ENCODE data around the gene ACSS1.

ACSS1 gene

DNA sequence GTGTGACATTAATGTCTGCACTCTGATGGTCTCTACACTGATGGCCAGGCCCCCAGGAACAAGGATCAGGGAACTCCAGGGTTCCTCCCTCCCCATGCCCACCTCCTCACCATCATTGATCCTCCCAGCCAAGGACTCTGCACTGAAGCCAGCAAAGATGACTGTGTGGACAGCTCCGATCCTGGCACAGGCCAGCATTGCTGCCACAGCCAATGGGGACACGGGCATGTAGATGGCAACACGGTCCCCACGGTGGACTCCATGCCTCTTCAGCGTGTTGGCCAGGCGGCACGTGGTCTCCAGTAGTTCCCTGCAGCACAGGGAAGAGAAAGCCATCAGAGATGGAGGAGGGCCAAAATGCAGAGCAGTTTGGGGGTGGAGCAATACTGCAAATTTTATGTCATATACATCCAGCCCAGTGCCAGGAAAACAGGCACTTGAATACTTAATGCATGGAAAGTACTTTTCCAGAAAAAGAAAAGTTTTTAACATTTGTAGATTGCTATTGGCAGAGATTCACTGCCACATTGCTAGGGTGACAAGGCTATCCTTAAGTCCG lies 27.2 kb downstream of the ACSS1 start:
- no peak for DNase-seq (ENCODE audit: low read depth in 2 of 2)

DNA sequence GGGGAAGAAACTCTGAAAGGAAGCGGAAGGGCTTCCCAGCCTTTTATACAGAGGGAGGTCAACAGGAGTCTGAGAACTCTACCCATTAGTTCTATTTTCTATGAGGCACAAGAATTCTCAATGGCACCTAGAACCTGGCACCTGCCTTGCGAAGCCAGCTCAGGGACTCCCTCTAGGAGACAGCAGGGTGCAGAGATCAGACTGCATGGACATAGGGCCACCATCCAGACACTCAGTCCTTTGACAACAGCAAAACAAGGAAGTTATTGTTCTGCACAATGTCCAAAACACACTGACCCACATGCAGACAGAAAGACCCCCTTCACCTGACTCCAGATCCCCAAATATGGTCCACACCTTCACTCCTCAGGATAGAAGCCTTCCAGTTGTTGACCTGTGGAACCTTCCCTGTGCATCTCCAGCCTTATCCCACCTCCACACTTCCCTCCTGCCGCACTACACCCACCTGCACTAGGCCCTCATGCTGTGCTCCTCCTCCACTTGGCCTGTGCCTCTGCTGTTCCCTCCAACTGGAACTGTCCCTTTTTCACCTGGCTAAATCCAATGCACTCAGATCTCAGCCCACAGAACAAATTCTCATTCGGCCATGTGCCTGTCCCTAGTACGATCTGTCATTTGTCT lies 27.8 kb downstream of the ACSS1 start:
- no peak for DNase-seq (ENCODE audit: low read depth in 2 of 2)

DNA sequence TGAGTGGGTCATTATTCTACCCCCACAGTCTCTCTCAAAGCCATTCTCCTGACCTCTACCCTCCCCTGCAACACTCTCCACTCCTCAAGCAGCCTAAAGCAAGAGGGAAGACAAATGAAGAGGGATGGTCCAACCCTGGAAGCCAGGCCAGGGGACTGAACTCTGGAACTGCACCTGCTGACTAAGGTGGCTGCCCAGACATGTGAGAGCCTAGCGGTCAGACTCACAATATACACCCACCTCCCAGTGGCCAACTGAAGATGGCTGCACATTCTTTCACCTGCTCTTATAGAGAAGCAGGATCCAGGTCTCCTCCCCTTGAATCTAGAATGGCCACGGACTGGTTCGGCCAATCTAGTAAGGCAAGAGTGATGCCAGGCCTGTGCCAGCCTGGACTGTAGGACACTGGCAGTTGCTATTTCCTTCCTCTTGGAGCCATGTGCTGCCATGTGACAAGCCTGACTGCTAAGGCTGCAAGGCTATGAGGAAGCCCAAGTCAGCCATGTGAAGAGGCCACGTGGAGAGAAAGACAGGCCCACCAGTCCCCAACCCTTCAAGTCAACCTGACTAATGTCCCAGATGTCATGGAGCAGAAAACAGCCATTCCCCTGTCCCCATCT lies 31.8 kb downstream of the ACSS1 start:
- no peak for DNase-seq (ENCODE audit: low read depth in 2 of 2)

DNA sequence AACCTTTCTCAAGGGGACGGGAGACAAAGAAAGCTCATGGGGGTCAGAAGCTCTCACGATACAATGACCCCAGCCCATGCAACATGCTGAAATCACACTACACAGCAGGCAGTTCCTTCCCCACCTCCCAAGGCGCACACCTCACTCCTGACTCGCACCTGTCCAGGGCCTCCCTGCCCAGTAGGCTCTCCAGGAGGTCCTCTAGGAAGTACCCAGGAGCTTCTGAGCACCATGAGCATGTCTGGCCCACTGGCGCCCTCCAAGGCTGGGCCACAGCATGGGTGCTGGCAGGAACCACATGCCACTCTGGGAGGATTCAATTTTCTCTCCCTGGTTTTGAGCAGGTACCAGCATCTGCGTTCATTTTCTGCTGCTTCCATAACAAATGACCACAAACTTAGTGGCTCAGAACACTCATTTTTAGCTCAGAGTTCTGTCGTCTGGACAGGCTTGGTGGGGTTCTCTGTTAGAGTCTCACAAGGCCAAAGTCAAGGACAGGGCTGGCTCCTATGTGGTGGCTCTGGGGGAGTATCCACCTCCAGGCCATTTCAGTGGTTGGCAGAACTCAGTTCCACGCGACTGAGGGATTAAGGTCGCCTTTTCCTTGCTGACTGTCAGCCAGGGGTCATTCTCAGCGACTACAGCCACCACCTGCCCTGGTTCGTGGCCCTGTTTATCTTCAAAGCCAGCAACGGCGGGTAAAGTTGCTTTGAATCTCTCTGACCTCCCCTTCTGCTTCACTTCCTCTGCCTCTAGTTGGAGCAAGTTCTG lies 32.7 kb downstream of the ACSS1 start:
- DNase-seq (ENCODE audit: low read depth in 2 of 2): no peak

DNA sequence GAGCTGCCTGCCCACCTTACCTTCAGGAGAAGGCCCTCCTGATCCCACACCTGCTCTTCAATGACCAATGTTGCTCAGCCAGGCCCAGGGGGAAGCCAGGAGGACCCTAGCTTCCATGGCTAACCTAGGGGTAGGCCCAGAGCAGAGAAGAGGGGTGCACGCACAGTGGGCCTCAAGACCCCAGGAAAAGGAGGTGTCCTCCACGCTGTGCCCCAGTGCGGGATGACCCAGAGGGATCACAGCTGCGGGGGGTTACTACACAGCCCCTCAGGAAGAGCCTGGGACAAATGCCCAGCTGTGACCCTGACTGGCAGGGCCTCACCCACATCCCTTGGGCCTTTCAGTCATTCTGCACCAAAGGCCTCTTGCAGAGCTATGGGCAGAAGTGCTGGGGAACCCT lies 33.8 kb downstream of the ACSS1 start:
- DNase-seq (ENCODE audit: low read depth in 2 of 2): no peak

DNA sequence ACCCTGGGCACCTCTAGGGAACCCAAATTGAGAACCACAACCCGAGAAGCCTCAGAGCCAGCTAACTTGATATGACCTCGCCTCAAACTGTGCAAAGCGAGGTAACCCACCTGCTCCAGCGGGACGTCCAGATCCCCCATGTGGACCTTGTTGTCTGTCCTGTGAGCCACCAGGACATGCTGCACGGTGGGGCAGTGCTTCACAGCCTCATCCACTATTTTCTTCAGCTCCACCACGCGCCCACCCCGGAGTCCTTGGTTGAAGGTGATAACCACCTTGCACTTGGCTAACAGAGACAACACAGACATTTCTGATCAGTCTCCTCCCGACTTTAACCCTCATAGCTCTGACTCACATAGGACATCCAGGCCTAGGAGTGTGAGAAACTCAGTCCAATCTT lies 34.6 kb downstream of the ACSS1 start:
- DNase-seq (ENCODE audit: low read depth in 2 of 2): no peak

DNA sequence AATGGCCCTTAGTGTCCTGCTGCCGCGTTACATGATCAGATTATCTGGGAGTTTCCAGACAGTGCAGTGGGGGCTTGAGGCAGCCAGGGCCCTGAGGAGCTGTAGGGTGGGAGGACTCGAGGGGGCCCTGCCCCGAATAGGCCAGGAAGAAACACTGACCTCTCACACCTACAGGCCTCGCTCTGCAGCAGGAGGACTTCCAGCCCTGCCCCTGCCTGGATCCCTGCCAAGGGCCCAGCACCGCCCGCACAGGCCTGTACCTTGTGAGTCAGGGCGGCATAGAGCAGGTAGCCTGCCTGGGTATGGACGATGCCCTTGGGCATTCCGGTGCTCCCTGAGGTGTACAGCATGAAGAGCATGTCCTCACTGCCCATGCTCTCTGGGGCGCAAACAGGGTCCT lies 35.3 kb downstream of the ACSS1 start:
- DNase-seq (ENCODE audit: low read depth in 2 of 2): no peak

DNA sequence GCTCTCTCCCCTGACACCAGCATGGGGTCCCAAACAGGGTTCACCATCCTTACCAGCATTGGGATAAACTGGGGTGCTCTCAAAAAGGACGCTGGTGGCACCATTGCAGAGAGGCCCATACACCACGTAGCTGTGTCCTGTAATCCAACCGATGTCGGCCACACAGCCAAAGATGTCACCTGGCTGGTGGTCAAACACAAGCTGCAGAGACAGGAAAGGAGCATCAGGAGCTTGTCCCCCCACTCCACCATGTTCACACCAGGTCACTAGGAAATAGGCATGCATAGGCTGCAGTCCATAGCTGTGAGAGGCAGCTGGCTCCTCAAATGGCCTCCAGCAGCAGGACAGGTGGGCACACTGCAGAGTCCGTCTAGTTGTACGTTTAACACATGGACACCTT lies 36.6 kb downstream of the ACSS1 start:
- DNase-seq (ENCODE audit: low read depth in 2 of 2): no peak

DNA sequence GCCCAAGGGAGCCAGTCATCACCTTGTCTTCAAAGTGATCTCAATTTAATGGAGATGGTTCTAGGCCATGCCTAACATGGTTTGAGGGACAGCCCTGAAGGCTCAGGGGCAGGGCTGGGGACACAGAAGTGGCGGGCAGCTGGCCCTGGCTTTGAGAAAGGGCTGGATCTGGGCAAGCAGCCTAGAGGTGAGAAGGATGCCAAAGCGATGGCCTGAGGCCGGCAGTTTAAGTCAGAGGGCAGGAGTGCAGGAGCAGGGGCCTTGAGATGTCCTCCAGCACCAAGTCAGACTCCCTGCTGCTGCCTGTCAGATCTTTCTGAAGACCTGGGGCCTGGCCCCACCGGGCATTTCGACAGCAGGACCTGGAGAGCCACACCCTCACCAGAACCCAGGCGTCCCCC lies 37.0 kb downstream of the ACSS1 start:
- DNase-seq (ENCODE audit: low read depth in 2 of 2): no peak

DNA sequence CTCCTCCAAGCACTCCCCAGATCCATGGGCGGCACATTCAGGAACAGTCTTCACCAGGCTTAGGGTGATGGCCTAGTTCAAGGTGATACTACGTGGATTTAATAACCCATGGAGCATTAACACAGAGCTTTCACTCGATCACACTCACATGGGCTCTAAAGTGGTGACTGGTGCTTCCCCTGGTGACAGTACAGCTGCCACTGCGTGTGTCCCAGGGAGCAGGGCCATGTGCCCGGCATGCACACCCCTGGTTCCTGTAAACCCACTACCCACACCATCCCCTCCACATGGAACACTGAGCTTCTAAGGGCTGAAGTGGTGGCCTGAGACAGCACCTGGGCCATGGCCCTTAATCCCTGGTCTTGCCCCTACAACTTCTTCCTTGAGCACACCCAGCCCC lies 37.6 kb downstream of the ACSS1 start:
- no peak for DNase-seq (ENCODE audit: low read depth in 2 of 2)

DNA sequence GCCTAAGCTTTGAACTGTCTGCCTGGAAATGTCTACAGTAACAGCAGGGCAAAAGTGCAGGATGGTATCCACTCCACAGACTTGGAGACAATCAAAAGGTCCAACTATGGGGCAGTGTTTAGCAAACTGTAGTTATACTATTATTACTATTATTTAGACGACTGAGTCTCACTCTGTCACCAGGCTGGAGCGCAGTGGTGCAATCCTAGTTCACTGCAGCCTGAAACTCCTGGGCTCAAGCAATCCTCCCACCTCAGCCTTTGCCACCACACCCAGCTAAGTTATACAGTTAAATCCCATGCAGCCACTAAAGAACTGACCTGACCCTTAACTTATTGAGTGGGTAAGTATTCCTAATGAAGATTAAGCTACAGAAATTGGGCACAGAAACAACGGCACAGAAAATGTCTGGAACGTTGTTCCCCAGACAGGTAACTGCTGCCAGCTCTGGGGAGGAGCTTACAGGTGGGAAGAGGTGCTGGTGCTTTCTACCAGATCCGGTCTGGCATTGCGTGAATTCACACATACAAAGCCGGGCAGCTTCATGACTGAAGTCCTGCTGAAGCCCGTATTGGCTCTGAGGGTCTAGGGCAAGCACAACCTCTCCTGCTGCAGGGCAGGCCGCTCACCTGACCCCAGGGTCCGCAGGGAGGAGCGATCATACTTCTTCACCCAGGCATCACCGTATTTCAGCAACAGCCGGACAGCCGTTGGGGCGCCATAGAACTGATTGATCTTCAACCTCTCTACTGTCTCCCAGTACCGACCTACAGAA lies 38.4 kb downstream of the ACSS1 start:
- DNase-seq (ENCODE audit: low read depth in 2 of 2): no peak

DNA sequence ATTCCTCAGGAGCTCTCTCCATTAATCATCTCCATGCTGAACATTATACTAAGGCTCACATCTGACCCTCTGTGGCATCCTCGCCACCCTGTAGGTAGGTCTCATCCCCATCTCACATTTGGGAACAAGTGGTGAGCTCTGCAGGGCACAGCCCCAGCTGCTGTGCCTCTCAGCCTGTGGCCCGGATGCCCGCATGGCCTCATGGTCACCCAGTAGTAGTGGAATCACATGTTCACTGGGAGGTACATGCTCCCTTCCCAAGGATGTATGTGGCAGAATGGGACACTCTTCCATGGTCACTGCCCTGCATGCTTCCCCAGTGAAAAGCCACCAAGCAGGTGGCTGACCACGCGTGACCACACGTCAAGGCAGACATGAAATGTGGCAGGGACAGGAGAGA lies 39.1 kb downstream of the ACSS1 start:
- DNase-seq (ENCODE audit: low read depth in 2 of 2): no peak

DNA sequence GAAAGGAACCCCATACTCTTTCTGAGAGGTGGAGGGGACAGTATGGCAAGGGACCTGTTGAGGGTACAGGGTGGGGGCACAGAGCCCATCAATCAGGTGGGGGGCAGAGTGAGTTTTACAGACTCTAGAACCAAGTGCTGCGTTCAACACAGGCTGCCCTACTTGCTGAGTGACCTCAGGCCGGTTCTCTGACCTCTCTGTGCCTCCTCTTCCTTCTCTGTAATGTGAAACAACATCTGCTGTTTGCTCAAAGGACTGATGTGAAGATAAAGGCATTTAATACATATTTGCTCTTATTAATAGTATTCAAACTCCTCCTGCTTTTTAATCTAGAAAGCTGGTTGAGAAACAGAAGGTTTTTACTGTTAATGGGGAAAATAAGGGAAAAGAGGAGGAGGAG lies 39.5 kb downstream of the ACSS1 start:
- DNase-seq (ENCODE audit: low read depth in 2 of 2): no peak

DNA sequence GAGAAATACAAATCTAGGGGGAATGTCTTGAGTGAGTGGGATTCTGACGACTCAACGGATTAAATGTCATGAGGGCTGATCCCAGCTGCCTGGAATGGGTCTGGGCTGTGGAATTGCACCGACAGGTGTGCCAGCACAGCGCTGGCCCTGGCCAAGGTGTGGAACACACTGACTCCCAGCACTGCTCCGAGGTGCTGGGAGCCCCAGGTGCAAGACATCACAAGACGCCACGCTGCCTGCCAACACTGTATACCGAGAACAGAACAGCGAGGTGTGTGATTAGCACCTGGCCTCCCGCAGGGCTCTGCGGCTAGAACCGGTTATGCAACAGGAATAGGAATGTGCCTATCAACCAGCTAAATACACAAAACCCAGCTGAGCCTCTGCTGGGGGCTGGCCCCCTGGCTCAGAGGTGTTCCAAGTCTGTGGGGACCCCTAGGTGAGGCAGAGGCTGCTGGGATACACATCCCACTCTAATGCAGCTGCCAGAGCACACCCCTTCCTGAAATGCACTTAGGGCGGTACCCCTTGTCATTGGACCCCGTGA lies 40.6 kb downstream of the ACSS1 start:
- no peak for DNase-seq (ENCODE audit: low read depth in 2 of 2)

DNA sequence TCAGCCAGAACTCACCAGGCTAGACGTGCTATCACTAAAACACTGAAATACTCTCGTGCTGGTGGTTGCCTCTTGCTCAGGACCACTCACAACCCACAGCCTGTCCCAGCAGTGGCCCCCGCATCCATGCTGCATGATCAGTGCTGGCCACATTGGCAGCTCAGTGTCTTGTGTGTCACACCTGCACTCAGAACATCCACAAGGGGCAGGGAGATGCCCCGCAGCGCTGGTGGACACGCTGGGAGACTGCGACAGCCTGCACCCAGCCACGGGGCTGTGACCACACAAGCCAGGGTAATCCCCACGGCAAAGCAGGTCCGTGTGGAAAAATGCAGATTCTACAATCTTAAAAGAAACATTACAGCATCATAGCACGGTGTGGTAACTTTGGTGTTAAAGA lies 41.5 kb downstream of the ACSS1 start:
- no peak for DNase-seq (ENCODE audit: low read depth in 2 of 2)

DNA sequence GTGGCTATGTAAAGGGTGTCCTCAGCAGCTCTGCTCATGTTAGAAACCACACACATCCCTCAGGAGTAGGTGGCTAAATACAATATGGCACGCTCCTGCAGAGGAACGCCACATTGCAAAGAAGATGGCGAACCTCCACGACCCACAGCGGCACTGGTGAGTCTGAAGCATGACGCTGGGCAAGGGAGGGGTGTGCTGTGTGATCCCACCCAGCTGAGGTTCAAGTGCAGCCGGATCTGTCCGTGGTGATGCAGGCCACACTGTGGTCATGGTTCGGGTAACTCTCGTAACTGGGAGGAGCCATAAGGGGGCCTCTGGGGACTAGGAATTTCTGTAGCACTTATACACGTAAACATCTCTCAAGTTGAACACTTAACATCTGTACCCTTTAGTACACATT lies 42.0 kb downstream of the ACSS1 start:
- no peak for DNase-seq (ENCODE audit: low read depth in 2 of 2)

DNA sequence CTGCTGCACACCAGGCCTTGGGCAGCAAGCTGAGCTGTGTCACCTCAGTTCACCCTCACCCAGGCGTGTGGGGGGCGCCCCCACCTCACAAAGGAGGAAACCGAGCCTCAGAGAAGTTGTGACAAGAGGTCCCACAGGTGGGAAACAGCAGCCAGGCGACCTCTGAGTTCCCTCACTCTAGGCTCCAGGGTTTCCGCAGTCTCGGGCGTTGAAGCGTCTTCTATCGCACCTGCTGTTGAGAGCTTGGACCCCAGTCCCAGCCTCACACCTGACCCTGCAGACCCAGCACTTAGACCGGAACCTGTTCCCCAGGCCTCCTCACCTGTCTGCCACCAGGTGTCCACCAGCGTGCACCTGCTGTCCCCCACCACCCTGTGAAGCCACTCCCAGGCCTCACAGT lies 43.1 kb downstream of the ACSS1 start:
- DNase-seq (ENCODE audit: low read depth in 2 of 2): no peak

DNA sequence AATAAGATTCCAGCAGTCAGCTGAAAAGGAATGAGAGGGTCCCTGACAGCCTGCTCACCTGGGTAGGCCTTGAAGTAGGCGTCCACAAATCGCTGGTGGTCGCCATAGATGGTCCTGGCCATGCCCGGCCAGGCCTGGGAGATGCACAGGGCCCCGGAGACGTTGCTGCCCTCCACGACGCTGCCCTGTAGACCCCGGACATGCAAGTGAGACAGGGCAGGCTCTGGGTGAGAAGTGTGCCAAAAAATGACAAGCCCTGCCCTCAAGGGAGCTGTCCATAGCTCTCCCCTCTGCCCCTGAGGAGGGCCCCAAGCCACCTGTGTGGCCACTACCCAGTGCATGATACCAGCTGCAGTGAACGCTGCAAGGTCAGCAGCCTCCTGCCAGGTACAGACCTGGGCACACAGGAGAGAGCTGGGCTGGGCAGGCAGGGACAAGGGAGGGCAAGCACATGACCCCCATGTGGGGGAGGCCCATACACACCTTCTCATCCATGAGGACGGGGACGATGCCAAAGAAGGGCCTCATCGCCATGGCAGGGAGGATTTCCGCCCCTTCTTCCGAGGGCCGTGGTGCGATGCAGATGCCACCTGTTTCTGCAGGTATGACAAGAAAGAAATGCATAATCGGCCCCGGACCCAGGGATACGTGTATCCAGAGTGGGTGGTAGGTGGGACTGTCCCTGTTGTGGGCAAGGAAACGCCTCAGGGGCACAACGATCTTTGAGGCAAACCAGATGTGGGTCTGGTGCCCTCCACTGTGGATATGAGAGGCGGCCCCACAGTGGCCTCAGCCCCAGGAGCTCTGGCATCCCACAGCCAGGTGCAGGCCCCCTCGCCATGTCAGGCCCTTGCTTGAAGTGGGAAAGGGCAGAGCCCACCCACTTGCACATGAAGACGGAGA lies 44.2 kb downstream of the ACSS1 start:
- DNase-seq (ENCODE audit: low read depth in 2 of 2): no peak

DNA sequence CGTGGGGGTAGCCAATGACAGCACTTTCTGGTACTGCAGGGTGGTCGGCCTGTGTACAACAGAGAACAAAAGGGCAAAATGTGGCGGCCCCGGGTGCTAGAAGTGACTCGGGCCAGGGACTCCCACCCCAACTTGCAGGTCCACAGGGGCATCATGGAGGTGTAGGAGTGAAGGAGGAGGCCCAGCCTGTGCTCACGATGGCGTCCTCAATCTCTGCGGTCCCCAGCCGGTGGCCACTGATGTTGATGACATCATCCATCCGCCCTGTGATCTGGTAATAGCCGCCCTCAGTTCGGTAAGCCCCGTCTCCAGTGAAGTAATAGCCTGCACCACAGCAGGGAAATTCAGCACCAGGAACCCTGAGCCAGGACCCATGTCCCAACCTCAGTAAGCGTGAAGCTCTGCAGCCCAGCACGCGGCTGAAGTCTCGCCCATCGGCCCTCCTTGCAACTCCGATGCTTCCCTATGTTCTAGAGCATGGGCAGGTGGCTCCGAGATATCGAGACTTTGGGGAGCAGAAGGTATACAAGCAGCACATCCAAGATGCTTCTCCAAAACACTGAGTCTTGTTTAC lies 45.2 kb downstream of the ACSS1 start:
- DNase-seq (ENCODE audit: low read depth in 2 of 2): no peak

DNA sequence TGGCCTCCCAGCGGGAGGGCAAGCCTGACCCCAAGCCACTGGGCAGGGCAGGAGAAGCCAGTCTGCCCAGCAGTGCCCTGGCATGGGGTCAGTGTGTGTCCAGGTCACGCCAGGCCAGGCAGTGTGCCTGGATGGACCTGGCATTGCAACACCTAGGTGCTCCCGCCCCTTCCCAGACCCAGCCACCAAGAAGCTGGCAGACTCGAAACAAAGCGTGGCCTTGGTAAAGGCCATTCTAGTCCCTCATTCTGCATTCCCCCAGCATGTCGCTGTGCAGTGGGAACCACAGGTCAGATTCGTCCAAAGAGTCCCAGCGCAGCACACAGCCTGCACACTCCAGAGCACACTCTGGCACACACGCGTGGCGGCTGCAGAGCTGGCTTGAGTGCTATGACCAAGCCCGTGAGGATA lies 46.1 kb downstream of the ACSS1 start:
- no peak for DNase-seq (ENCODE audit: low read depth in 2 of 2)

DNA sequence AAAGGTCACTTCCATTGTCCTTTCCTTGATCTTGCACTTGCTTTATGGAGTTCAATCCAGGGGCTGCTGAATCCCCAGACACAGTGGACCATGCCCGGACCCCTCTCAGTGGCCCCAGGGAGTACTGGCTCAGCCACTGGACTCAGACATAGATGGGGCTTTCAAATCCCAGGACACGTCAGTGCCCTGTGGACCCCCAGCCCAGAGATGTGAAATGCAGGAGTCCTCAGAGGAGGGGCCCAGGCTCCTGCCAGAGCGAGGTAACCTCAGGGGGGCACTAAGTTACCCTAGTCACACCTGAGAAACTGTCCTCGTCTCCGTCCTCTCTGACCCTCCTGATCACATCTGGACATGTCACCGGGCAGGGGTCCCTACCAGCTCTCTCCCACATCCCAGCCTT lies 46.7 kb downstream of the ACSS1 start:
- DNase-seq (ENCODE audit: low read depth in 2 of 2): no peak

Data from activated CD8-positive, alpha-beta memory T cell treated with anti-CD3 and anti-CD28 coated beads for 4 hours (primary cell).